Activated CD4-positive, CD25-positive, alpha-beta regulatory T cell treated with anti-CD3 and anti-CD28 coated beads, Interleukin-2, amount 50 U/mL, for 24 hours (primary cell): ENCODE results near the gene UGT1A8.
"Not testable (repeated sequence)": the region's sequence is repeated elsewhere in the genome, so short reads cannot be mapped to it uniquely, and the experiment has no call there.

Source experiments
- ATAC-seq, 2 donors: fragments of 150-1000 bp; cut with Tn5 transposase; one replicate each; pipeline ENCODE4 v1.10.0; 2021; ENCODE audit warnings: mild to moderate bottlenecking in 1 of 2, moderate library complexity in 1 of 2

Gene UGT1A8

GRCh38 chr2:233643128-233643527, 25.7 kb downstream of the UGT1A8 start:
- ATAC-seq = no peak

- ATAC-seq = not testable (repeated sequence)
These were observed 28.6 kb downstream of the UGT1A8 start for GRCh38 chr2:233646033-233646432.

GRCh38 chr2:233650981-233651380, 33.5 kb downstream of the UGT1A8 start:
- no peak for ATAC-seq

GRCh38 chr2:233651430-233651829, 34.0 kb downstream of the UGT1A8 start:
- ATAC-seq = no peak

- ATAC-seq = no peak
These were observed 37.1 kb downstream of the UGT1A8 start for GRCh38 chr2:233654501-233654900.

- ATAC-seq = no peak
These were observed 37.6 kb downstream of the UGT1A8 start for GRCh38 chr2:233655043-233655442.

- not testable (repeated sequence) for ATAC-seq
These were observed 38.5 kb downstream of the UGT1A8 start for GRCh38 chr2:233655943-233656342.

GRCh38 chr2:233656443-233656842, 39.0 kb downstream of the UGT1A8 start:
- ATAC-seq = no peak

- ATAC-seq = no peak
These were observed 41.2 kb downstream of the UGT1A8 start for GRCh38 chr2:233658610-233659009.

- no peak for ATAC-seq
These were observed 46.5 kb downstream of the UGT1A8 start for GRCh38 chr2:233663911-233664310.

- no peak for ATAC-seq
These were observed 51.3 kb downstream of the UGT1A8 start for GRCh38 chr2:233668605-233669260.

- ATAC-seq = no peak
These were observed 54.1 kb downstream of the UGT1A8 start, which contains the start of gene UGT1A9 for GRCh38 chr2:233671290-233672161. Gene UGT1A9 (plus strand): TSS chr2:233671898. CDS start chr2:233671935, 37 bp downstream.

GRCh38 chr2:233672886-233673285, 55.5 kb downstream of the UGT1A8 start:
- no peak for ATAC-seq

- ATAC-seq = no peak
These were observed 56.5 kb downstream of the UGT1A8 start for GRCh38 chr2:233673896-233674295.

- no peak for ATAC-seq
These were observed 56.9 kb downstream of the UGT1A8 start for GRCh38 chr2:233674314-233674713.

GRCh38 chr2:233674995-233675394, 57.6 kb downstream of the UGT1A8 start:
- ATAC-seq = no peak

- ATAC-seq = no peak
These were observed 58.6 kb downstream of the UGT1A8 start for GRCh38 chr2:233676046-233676445.

- no peak for ATAC-seq
These were observed 61.8 kb downstream of the UGT1A8 start for GRCh38 chr2:233679196-233679595.

- ATAC-seq = no peak
These were observed 63.1 kb downstream of the UGT1A8 start for GRCh38 chr2:233680361-233681045.

- no peak for ATAC-seq
These were observed 64.2 kb downstream of the UGT1A8 start, which contains the start of gene UGT1A7 for GRCh38 chr2:233681521-233682099. Gene UGT1A7 (plus strand): TSS chr2:233681901. CDS start chr2:233681938, 37 bp downstream.

GRCh38 chr2:233684640-233685039, 67.2 kb downstream of the UGT1A8 start:
- ATAC-seq = no peak

- no peak for ATAC-seq
These were observed 69.5 kb downstream of the UGT1A8 start for GRCh38 chr2:233686928-233687327.

GRCh38 chr2:233688341-233688740, 70.9 kb downstream of the UGT1A8 start:
- ATAC-seq = no peak
